Caco-2 (cell line): ENCODE data around the gene DROSHA. TPM values are rescaled to one million over a fixed set of nuclear protein-coding genes. Genes with fewer than 3 reads are reported as not detected.

ENCODE experiments used
- BruUV-seq: library from RNA; stranded (reverse); fragments of 400-500 nt; replicated peaks from 2 replicates; lab custom pipeline; 2021; lab: Mats Ljungman, UMichigan
- CTCF ChIA-PET: fragments of 300-600 bp; sonication (Branson Sonifier 250); formaldehyde crosslinking; loops from one replicate; lab custom pipeline; 2022; ENCODE audit warnings: antibody characterized with exemption; lab: Charles Lee
- POLR2A ChIA-PET: fragments of 300-600 bp; sonication (Branson Sonifier 250); formaldehyde crosslinking; loops from one replicate; lab custom pipeline; 2022; ENCODE audit warnings: antibody characterized with exemption; lab: Charles Lee
- DNase-seq, 2 experiments: peaks; one replicate each; pipeline versions ENCODE4 v3.0.0 to v3.0.0-alpha.2; 2020 to 2022
- H3K27me3 ChIP-seq: replicated peaks from 2 replicates; pipeline ENCODE4 v1.6.0; 2011; ENCODE audit warnings: low read length; ENCODE audit not compliant: control insufficient read depth, insufficient read depth
- H3K36me3 ChIP-seq: 2 replicates; pipeline ENCODE4 v1.5.1; 2011; ENCODE audit warnings: low read length; ENCODE audit not compliant: control insufficient read depth, insufficient read depth
- H3K4me1 ChIP-seq: fragments of 250-450 bp; sonication (Bioruptor Pico); 2 replicates; pipeline ENCODE4 v1.5.1; 2020; ENCODE audit warnings: mild to moderate bottlenecking
- H3K4me3 ChIP-seq: 2 replicates; pipeline ENCODE4 v1.5.1; 2011; ENCODE audit warnings: low read depth, mild to moderate bottlenecking, control low read depth, low read length
- H3K9me3 ChIP-seq: fragments of 250-450 bp; sonication (Bioruptor Pico); 2 replicates; pipeline ENCODE4 v1.5.1; 2020; ENCODE audit warnings: mild to moderate bottlenecking, moderate library complexity
- H3K27ac Mint-ChIP-seq: one replicate; pipeline ENCODE4 v1.8.0; 2022; ENCODE audit warnings: mixed read lengths; ENCODE audit not compliant: unreplicated experiment
- H3K27me3 Mint-ChIP-seq: one replicate; pipeline ENCODE4 v1.8.0; 2022; ENCODE audit warnings: mixed read lengths; ENCODE audit not compliant: insufficient read depth, unreplicated experiment
- H3K36me3 Mint-ChIP-seq: one replicate; pipeline ENCODE4 v1.8.0; 2022; ENCODE audit warnings: mild to moderate bottlenecking, mixed read lengths; ENCODE audit not compliant: insufficient read depth, unreplicated experiment
- H3K4me1 Mint-ChIP-seq: one replicate; pipeline ENCODE4 v1.8.0; 2022; ENCODE audit warnings: low read depth, mixed read lengths; ENCODE audit not compliant: unreplicated experiment
- H3K4me3 Mint-ChIP-seq: one replicate; pipeline ENCODE4 v1.8.0; 2022; ENCODE audit warnings: mild to moderate bottlenecking, moderate library complexity, mixed read lengths; ENCODE audit not compliant: unreplicated experiment
- H3K9me3 Mint-ChIP-seq: one replicate; pipeline ENCODE4 v1.8.0; 2022; ENCODE audit warnings: mixed read lengths; ENCODE audit not compliant: unreplicated experiment
- CTCF ChIP-seq, 2 experiments: fragments of 200-600 bp in 1 of 2; IDR thresholded peaks; 1 replicate in 1 of 2; 2 replicates in 1 of 2; pipeline versions ENCODE4 v1.5.1 to v1.8.0; 2011 to 2022; ENCODE audit warnings: antibody characterized with exemption in 1 of 2, control low read depth in 1 of 2, inconsistent platforms in 1 of 2, low read depth in 1 of 2, low read length in 1 of 2, mild to moderate bottlenecking in 1 of 2, moderate library complexity in 1 of 2; ENCODE audit not compliant: insufficient read depth in 1 of 2, severe bottlenecking in 1 of 2, unreplicated experiment in 1 of 2
- intact Hi-C: fragments of 100-400 bp; cut with micrococcal nuclease; formaldehyde crosslinking; loops from one replicate; pipeline ENCODE4 v1.10.0; 2022; ENCODE audit not compliant: unreplicated experiment
- total RNA-seq: library from RNA; stranded (reverse); gene quantifications from 2 replicates; pipeline ENCODE4 v1.2.3, GENCODE V29; 2022

Gene DROSHA
- total RNA-seq, 1 experiment from 2014 or later = 88.4 TPM

GRCh38 chr5:31361234-31361633 lies 170.7 kb downstream of the DROSHA start:
- no peaks in the 10 kb centered on the region for H3K9me3 Mint-ChIP-seq
- CTCF ChIA-PET = no interaction called here
- Histone ChIP-seq H3K27me3 (no peaks in the 10 kb centered on the region), H3K4me3 (no peak overlapping the region), H3K9me3 (no peaks in the 10 kb centered on the region), H3K36me3 (no peaks in the 10 kb centered on the region), H3K4me1 (no peaks in the 10 kb centered on the region)
- no peak for TF ChIP-seq CTCF (IDR thresholded peaks at IDR 0.05; ENCODE audit: insufficient read depth in 1 of 2, low read depth in 1 of 2, low read length in 1 of 2, severe bottlenecking in 1 of 2, unreplicated experiment in 1 of 2)
- POLR2A ChIA-PET = no interaction called here
- no peaks in the 10 kb centered on the region for H3K4me1 Mint-ChIP-seq
- DNase-seq = no peak
- H3K27ac Mint-ChIP-seq = no peak overlapping the region
- intact Hi-C loops = no loop called here
- peaks cover 5% of the 10 kb centered on the region for H3K27me3 Mint-ChIP-seq
- BruUV-seq = no TSS peak
- H3K4me3 Mint-ChIP-seq = no peak overlapping the region
- no peaks in the 10 kb centered on the region for H3K36me3 Mint-ChIP-seq

DNA sequence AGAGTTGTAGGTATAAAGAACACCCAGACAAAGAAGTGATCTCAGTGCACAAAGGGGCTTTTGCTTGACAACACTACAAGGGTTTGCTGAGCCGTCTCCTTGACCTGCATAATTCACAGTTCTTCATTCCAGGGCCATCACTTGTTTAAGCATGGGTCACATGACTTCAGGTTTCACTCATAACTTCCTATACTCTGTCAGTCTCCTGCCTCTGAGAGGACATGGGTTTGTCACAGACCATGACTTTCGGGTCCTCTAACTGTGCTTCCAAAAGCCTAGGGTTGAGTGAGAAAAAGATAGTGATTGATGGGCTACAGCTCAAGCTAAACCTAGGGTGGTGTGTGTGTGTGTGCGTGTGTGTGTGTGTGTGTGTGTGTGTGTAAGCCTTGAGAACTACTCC lies 172.1 kb downstream of the DROSHA start:
- intact Hi-C loops = no loop called here
- Mint-ChIP-seq H3K27me3 (peaks cover 3% of the 10 kb centered on the region), H3K4me3 (no peak overlapping the region), H3K4me1 (no peaks in the 10 kb centered on the region), H3K9me3 (no peaks in the 10 kb centered on the region), H3K36me3 (no peaks in the 10 kb centered on the region), H3K27ac (no peak overlapping the region)
- Histone ChIP-seq H3K27me3 (no peaks in the 10 kb centered on the region), H3K36me3 (no peaks in the 10 kb centered on the region), H3K9me3 (no peaks in the 10 kb centered on the region), H3K4me3 (no peak overlapping the region), H3K4me1 (no peaks in the 10 kb centered on the region)
- ChIA-PET POLR2A (no interaction called here), CTCF (no interaction called here)
- no peak for DNase-seq
- BruUV-seq = no TSS peak
- no peak for TF ChIP-seq CTCF (IDR thresholded peaks at IDR 0.05; ENCODE audit: insufficient read depth in 1 of 2, low read depth in 1 of 2, low read length in 1 of 2, severe bottlenecking in 1 of 2, unreplicated experiment in 1 of 2)

DNA sequence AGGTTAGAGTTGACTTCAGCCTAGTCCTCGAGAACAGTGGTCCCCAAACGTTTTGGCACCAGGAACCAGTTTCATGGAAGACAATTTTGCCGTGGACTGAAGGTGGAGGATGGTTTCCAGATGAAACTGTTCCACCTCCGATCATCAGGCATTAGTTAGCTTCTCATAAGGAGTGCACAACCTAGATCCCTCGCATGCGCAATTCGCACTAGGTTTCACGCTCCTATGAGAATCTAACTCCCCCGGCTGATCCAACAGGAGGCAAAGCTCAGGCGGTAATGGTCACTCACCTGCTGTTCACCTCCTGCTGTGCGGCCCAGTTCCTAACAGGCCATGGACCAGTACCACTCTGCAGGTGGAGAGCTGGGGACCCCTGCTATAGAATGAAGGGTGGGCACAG lies 174.9 kb downstream of the DROSHA start:
- no peak for DNase-seq
- H3K36me3 ChIP-seq = no peaks in the 10 kb centered on the region
- Mint-ChIP-seq H3K4me3 (no peak overlapping the region), H3K27me3 (peaks cover 19% of the 10 kb centered on the region), H3K4me1 (peaks cover 6% of the 10 kb centered on the region), H3K27ac (no peak overlapping the region), H3K9me3 (no peaks in the 10 kb centered on the region), H3K36me3 (no peaks in the 10 kb centered on the region)
- no peak overlapping the region for H3K4me3 ChIP-seq
- no TSS peak for BruUV-seq
- H3K27me3 ChIP-seq = no peaks in the 10 kb centered on the region
- ChIA-PET CTCF (no interaction called here), POLR2A (no interaction called here)
- TF ChIP-seq CTCF (IDR thresholded peaks at IDR 0.05; ENCODE audit: insufficient read depth in 1 of 2, low read depth in 1 of 2, low read length in 1 of 2, severe bottlenecking in 1 of 2, unreplicated experiment in 1 of 2) = no peak
- intact Hi-C loops = no loop called here
- H3K9me3 ChIP-seq = no peaks in the 10 kb centered on the region
- H3K4me1 ChIP-seq = no peaks in the 10 kb centered on the region
